DMS53 (cell line): ENCODE measurements around the gene IL3RA.
"Not testable (repeated sequence)": the region's sequence is repeated elsewhere in the genome, so short reads cannot be mapped to it uniquely, and the experiment has no call there.

Experiments used
- DNase-seq: peaks from one replicate; lab custom pipeline; 2025; lab: John Stamatoyannopoulos, UW

The IL3RA gene

GRCh38 chrX:1332433-1332832 lies 4.2 kb upstream of the IL3RA start:
- DNase-seq, result not testable (repeated sequence)

GRCh38 chrX:1334854-1335253 lies 1.7 kb upstream of the IL3RA start:
- no peak for DNase-seq

DNA sequence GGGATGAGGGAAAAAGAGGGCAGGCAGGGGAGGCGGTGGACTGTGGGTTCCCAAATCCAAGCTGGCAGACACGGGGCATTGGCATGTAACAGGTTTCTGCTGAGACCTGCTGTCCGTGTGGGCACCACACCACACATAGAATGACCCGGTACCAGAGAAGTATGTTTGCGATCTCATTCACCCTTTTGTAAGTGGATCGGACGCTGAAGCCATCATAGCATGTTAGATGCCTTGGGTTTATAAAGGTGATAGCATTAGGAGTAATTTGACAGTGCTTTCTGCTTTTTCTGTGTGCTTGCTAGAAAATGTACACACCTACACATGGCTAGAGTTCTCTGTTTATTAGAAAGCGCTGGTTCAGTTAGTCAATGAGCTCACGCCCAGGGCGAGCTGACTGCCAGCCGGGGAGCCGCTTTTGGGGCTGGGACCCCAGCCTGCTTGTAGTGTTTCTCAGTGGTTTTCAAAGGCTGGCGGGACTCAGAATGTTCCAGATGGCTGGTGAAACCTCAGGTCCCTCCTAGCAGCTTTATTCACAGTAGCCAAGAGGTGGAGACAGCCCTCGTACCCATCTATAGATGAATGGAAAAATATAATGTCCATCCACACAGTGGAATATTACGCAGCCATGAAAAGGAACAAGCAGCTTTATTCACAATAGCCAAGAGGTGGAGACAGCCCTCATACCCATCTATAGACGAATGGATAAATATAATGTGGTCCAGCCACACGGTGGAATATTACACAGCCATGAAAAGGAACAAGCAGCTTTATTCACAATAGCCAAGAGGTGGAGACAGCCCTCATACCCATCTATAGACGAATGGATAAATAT lies 579 bp downstream of the IL3RA start:
- no peak for DNase-seq

- no peak for DNase-seq
These were observed 5.1 kb downstream of the IL3RA start for GRCh38 chrX:1341545-1342184.

- not testable (repeated sequence) for DNase-seq
These were observed 13.0 kb downstream of the IL3RA start for GRCh38 chrX:1349606-1350005.

- DNase-seq, result no peak
These were observed 15.6 kb downstream of the IL3RA start for GRCh38 chrX:1351981-1352714.

DNA sequence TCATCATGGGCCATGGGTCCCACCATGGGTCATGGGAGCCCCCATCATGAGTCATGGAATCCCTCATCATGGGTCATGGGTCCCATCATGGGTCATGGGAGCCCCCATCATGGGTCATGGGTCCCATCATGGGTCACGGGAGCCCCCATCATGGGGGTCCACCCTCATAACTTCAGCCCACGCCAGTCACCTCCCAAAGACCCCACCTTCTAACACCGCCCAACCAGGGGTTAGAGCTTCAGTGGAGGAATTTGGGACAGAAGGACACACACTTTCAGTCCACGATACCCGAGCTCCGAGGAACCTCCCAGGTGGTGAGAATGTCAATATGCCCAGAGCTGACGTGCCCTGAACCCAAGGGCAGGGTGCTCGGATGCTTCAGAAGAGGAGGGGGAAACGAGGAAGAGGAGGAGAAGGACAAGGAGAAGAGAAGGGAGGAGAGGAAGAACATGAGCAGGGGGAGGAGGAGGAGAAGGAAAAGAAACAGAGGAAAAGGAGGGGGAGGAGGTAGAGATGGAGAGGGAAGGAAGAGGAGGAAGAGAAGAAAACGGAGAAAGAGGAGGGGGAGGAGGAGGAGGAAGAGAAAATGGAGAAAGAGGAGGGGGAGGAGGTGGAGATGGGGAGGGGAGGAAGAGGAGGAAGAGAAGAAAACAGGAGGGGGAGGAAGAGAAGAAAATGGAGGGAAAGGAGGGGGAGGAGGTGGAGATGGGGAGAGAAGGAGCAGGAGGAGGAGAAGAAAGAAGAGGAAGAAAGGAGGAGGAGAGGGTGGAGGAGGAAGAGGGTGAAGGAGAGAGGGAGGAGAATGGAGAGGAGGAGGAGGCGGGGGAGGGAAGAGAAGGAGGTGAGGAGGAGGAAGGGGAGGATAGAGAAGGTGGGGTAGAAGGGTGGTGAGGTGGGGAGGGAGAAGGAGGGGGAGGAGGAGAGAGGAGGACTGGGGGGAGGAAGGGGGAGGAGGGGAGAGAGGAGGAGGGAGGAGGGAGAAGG lies 17.7 kb downstream of the IL3RA start:
- no peak for DNase-seq

- DNase-seq, result no peak
These were observed 18.8 kb downstream of the IL3RA start for GRCh38 chrX:1355131-1356046.

- no peak for DNase-seq
These were observed 21.4 kb downstream of the IL3RA start for GRCh38 chrX:1357993-1358392.

- DNase-seq, result no peak
These were observed 22.4 kb downstream of the IL3RA start for GRCh38 chrX:1358793-1359476.

- DNase-seq, result no peak
These were observed 22.9 kb downstream of the IL3RA start for GRCh38 chrX:1359477-1359873.

GRCh38 chrX:1360171-1360570 lies 23.6 kb downstream of the IL3RA start:
- no peak for DNase-seq

DNA sequence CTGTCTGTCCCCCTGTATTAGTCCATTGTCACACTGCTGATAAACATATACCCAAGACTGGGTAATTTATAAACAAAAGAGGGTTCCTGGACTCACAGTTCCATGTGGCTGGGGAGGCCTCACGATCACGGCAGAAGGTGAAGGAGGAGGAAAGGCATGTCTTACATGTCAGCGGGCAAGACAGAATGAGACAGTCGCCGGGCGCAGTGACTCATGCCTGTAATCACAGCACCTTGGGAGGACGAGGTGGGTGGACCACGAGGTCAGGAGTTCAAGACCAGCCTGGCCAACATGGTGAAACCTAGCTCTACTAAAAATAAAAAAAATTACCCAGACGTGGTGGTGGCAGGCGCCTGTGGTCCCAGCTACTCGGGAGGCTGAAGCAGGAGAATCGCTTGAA lies 24.7 kb downstream of the IL3RA start:
- no peak for DNase-seq

- DNase-seq, result no peak
These were observed 25.3 kb downstream of the IL3RA start for GRCh38 chrX:1361910-1362309.

DNA sequence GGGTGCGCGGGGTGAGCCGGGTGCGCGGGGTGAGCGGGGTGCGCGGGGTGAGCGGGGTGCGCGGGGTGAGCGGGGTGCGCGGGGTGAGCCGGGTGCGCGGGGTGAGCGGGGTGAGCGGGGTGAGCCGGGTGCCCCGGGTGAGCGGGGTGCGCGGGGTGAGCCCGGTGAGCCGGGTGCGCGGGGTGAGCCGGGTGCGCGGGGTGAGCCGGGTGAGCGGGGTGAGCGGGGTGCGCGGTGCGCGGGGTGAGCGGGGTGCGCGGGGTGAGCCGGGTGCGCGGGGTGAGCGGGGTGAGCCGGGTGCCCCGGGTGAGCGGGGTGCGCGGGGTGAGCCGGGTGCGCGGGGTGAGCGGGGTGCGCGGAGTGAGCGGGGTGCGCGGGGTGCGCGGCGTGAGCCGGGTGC lies 29.8 kb downstream of the IL3RA start:
- DNase-seq, result not testable (repeated sequence)

DNA sequence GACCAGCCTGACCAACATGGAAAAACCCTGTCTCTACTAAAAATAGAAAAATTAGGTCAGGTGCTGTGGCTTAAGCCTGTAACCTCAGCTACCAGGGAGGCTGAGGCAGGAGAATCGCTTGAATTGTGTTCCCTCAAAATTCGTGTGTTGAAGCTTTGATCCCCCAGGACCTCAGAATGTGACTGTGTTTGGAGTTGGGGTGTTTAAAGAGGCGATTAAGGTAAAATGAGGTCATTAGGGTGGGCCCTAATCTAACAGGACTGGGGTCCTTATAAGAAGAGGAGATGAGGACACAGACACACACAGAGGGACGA lies 31.8 kb downstream of the IL3RA start:
- no peak for DNase-seq

- DNase-seq, result no peak
These were observed 41.7 kb downstream of the IL3RA start for GRCh38 chrX:1378306-1378759.

- no peak for DNase-seq
These were observed 44.2 kb downstream of the IL3RA start for GRCh38 chrX:1380672-1381233.

DNA sequence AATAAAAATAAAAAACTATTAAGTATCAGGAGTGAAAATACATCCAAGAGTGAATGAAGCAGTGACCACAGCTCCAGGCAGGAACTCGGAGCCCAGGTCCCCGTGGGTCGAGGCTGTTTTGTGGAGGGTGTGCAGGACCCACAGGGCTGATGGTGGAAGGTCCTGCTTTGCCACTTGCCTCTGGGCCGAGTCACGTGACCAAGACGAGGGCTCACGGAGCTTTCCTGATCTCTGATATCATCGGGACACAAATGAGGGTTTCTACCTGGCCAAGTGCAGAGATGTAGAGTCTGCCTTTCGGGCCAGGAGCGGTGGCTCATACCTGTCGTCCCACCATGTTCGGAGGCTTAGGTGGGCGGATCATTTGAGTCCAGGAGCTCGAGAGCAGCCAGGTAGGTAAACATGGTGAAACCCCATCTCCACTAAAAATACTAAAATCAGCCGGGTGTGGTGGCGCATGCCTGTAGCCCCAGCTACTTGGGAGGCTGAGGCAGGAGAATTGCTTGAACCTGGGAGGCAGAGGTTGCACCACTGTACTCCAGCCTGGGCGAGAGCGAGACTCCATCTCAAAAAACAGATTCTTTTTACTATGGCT lies 48.2 kb downstream of the IL3RA start:
- no peak for DNase-seq
